ENCODE measurements around the gene PLEKHA4. TPM values are rescaled to one million over a fixed set of nuclear protein-coding genes. Genes with fewer than 3 reads are reported as not detected.

Gene PLEKHA4
- total RNA-seq, 4 donors from 2014 or later: 211 to 444 (median 282) TPM

- H3K27me3 ChIP-seq: no peaks in the 10 kb centered on the region
- no peak overlapping the region for H3K4me3 ChIP-seq
- H3K36me3 ChIP-seq: peaks cover 0 to 74% (median 0%) of the 10 kb centered on the region in 3 donors
- TF ChIP-seq POLR2A (IDR thresholded peaks at IDR 0.05): no peak
- TF ChIP-seq CTCF (IDR thresholded peaks at IDR 0.05): no peak
- no peak for TF ChIP-seq EP300 (IDR thresholded peaks at IDR 0.05)
- peak overlapping the region in 3 of 4 donors; percentile 45 to 100 (median 79) for H3K27ac ChIP-seq
- no peak for DNase-seq (ENCODE audit: low spot score in 2 of 2)
- H3K9me3 ChIP-seq: no peaks in the 10 kb centered on the region
- H3K4me1 ChIP-seq: peaks cover 0 to 70% (median 7%) of the 10 kb centered on the region in 4 donors
- 49 to 56% methylated on average over 18 of the region's 18 CpGs for WGBS, 2 donors
Observed at GRCh38 chr19:48861313-48861712, 7.1 kb downstream of the PLEKHA4 start.

GRCh38 chr19:48859711-48860572 lies 8.5 kb downstream of the PLEKHA4 start:
- Histone ChIP-seq H3K4me1 (peaks cover 0 to 57% (median under 1%) of the 10 kb centered on the region in 4 donors), H3K27me3 (no peaks in the 10 kb centered on the region), H3K9me3 (no peaks in the 10 kb centered on the region), H3K27ac (peak overlapping the region in 2 of 4 donors; percentile 79 to 100), H3K4me3 (no peak overlapping the region), H3K36me3 (peaks cover 0 to 68% (median 0%) of the 10 kb centered on the region in 3 donors)
- TF ChIP-seq EP300 (IDR thresholded peaks at IDR 0.05): no peak
- no peak for TF ChIP-seq CTCF (IDR thresholded peaks at IDR 0.05)
- WGBS, 2 donors: 78% methylated on average over 30 of the region's 30 CpGs
- no peak for DNase-seq (ENCODE audit: low spot score in 2 of 2)

DNA sequence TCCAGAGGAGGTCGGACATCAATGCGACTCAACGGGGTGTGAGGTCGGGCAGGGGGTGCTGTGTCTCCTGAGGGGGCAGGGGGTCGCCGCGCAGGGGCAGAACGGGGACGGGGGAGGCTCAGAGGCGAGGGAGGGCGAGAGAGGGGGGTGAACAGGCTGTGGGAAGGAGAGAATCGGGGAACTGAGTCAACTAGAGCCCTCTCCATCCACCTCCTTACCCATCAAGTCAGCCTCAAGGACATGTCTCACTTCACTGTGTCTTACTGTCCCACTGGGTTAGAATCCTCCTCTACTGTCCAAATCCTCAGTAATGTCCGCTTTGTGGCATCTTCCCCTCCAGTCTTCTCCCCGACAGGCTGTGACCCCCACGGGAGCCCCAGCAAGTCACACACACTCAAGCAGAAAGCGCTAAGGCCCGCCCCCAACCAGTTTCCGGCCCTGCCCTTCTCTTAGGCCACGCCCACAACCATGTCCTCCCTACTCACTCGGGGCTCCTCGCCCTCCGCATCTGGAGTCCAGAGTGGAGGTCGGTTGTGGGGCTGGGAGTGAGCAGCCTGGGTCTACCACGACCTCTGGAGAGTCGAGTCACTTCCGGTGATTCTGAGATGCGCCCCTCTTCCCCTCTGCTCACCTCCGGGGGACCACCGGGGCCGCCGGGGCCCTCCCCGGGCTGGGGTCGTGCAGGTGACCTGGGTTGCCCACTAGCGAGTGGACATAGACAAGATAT lies 9.3 kb downstream of the PLEKHA4 start:
- Histone ChIP-seq H3K4me1 (peaks cover 0 to 49% (median 0%) of the 10 kb centered on the region in 4 donors), H3K9me3 (no peaks in the 10 kb centered on the region), H3K4me3 (peak overlapping the region in 2 of 4 donors; percentile 12 to 18), H3K27me3 (no peaks in the 10 kb centered on the region), H3K36me3 (peaks cover 0 to 62% (median 0%) of the 10 kb centered on the region in 3 donors), H3K27ac (peak overlapping the region in 3 of 4 donors; percentile 47 to 100 (median 79))
- WGBS, 2 donors: 57 to 63% methylated on average over 28 to 34 of the region's 34 CpGs
- TF ChIP-seq EP300 (IDR thresholded peaks at IDR 0.05) (no peak), CTCF (IDR thresholded peaks at IDR 0.05) (no peak), POLR2A (IDR thresholded peaks at IDR 0.05) (no peak)
- no peak for DNase-seq (ENCODE audit: low spot score in 2 of 2)

GRCh38 chr19:48856921-48857320 lies 11.5 kb downstream of the PLEKHA4 start:
- WGBS, 2 donors: 75 to 93% methylated on average over 6 of the region's 6 CpGs
- Histone ChIP-seq H3K36me3 (peaks cover 0 to 70% (median 3%) of the 10 kb centered on the region in 3 donors), H3K27me3 (no peaks in the 10 kb centered on the region), H3K9me3 (no peaks in the 10 kb centered on the region), H3K4me1 (peaks cover 0 to 33% (median 0%) of the 10 kb centered on the region in 4 donors), H3K4me3 (no peak overlapping the region), H3K27ac (peak overlapping the region in 1 of 4 donors; percentile 47)
- no peak for DNase-seq (ENCODE audit: low spot score in 2 of 2)
- TF ChIP-seq EP300 (IDR thresholded peaks at IDR 0.05) (no peak), CTCF (IDR thresholded peaks at IDR 0.05) (no peak), POLR2A (IDR thresholded peaks at IDR 0.05) (no peak)

Measured in tibial nerve (tissue), 4 donors.